HG02970 (cell line): ENCODE results near the gene CEP104.

ENCODE experiments used
- ATAC-seq: cut with Tn5 transposase; IDR thresholded peaks from one replicate; pipeline ENCODE4 v1.9.1; 2021; ENCODE audit warnings: mild to moderate bottlenecking, moderate library complexity, moderate number of reproducible peaks; ENCODE audit not compliant: unreplicated experiment, low FRiP score

CEP104 gene

DNA sequence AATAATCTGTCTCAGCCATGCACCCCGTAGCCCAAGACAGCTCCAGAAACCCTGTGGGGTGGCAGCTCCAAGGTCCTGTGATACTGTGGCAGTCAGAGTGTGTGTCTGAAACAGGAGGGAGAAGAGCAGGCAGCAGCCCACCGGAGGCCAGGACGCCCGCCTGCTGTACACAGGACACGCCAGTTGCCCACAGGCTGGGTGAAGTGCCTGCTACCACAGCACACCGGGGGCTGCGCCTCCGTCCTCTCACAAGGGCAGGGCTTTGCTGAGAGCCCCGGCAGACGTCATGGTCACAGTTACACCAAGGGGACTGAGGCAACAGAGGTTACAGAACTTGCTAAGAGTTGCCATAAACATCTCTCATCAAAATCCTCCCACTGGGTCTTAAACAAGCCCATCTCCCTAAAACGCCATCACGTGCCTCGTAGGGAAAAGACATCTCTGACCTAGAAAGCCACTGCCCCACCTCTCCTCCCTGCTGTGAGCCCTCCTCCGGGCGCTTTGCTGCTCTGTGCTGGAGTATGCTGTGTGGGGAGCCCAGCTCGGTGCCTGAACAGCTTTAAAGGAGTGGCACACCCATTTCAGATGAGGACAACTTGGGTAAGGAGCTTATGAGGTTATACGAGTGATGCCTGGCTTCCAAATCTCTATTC lies 37.7 kb upstream of the CEP104 start:
- ATAC-seq: no peak

DNA sequence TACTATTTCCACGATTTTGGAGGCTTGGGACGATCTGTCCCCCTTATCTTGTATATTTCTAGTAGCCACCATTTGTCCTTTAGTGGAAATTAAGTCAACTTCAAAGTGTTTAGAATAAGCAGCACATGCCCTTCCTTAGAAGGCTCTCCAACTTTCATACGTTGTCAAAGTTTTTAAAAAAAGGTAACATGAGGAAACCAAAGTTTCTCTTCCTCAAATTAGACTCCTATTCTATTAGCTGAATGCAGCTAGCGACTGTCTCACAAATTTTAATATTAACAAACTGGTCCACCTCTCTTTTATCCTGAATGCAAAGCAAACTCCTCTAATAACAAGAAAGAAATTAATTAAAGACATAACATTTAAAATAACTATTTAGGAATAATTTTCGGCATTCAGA lies 36.2 kb upstream of the CEP104 start:
- ATAC-seq: no peak

- no peak for ATAC-seq
Observed at GRCh38 chr1:3892748-3893147, 35.7 kb upstream of the CEP104 start.

DNA sequence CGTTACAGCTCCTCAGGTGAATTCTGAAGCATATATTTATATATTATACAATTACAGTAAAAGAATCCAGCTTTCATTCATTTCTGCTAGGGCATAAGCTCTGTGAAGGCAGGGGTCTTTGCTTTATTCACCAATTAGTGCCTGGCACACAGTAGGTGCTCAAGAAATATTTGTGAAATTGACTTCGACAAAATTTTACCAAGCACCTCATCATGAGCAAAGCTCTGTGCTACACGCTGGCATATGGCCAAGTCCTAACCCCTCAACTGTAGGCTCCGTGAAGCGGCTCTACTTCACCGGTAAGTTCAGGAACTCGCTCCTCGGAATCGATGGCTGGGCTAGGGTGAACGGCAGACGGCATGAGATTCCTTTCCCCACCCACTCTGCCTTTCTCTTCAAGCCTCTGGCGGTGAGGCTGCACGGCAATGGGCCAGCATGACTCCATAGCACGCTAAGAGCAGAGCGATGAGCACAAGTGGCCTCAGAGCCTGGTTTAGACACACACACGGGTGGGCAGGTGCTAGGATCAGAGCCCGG lies 34.4 kb upstream of the CEP104 start:
- ATAC-seq: no peak

DNA sequence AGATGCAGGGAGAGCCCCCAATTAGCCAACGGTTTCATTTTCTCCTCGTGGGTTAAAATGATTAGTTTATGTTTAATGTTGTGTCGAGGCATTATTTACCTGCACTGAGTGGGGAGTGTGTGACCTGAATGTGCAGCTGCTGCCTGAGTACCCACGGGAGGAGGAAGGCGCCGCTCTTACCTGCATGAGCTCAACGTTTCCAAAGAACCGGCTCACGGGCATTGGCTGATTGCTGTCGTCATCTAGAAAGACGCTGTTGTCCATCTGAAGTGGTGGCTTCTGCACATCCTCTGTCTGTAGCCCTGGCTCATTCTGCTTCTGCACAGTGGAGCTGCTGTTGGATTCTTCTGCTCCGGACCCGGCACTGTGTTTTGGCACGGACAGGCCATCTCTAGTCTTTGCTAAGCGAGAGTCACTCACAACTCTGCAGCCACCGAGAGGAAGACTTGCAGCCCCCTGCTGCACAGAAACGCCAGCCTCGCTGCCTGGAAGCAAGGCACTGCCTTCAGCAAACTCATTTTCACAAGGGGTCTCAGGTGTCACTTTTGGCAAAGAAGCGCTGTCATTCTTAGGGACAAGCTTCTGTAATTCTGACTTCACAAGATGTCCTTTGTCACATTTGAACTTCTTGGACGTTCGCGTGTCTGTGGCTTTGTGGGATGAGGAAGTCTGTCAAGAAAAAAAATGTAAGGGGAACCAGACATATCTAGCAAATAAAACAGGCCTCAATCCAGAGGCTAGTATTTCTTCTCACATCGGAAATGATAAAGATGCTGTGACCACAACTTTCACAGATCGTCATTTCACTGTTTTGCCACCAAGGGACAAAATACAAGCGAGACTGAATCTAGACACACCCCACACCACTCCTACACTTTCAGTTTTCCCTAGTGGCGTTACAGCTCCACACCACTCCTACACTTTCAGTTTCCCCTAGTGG lies 33.6 kb upstream of the CEP104 start:
- ATAC-seq: no peak

DNA sequence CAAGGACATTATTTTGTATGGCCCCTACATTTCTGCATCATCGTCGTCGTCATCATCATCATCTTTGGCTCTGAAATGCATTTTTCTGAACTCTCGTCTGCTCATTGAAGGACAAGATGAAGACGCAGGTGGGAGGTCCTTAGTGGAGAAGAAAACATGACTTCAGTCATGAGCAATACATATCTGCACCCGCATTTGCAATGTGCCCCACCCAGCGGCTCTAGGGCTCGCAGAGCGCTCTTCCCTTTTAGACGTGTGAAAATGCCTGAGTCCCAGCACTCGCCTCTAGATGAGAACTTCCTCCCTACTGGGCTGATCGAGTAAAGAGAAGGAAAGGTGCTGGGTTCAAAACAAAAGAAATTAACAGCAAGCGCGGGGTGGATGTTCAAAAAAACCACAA lies 32.9 kb upstream of the CEP104 start:
- no peak for ATAC-seq

GRCh38 chr1:3888301-3888700 lies 31.3 kb upstream of the CEP104 start:
- ATAC-seq: no peak

- no peak for ATAC-seq
Observed at GRCh38 chr1:3886691-3887090, 29.7 kb upstream of the CEP104 start.

GRCh38 chr1:3886106-3886670 lies 29.2 kb upstream of the CEP104 start:
- ATAC-seq: no peak

- ATAC-seq: no peak
Observed at GRCh38 chr1:3885611-3886010, 28.6 kb upstream of the CEP104 start.

- no peak for ATAC-seq
Observed at GRCh38 chr1:3884966-3885365, 28.0 kb upstream of the CEP104 start.

DNA sequence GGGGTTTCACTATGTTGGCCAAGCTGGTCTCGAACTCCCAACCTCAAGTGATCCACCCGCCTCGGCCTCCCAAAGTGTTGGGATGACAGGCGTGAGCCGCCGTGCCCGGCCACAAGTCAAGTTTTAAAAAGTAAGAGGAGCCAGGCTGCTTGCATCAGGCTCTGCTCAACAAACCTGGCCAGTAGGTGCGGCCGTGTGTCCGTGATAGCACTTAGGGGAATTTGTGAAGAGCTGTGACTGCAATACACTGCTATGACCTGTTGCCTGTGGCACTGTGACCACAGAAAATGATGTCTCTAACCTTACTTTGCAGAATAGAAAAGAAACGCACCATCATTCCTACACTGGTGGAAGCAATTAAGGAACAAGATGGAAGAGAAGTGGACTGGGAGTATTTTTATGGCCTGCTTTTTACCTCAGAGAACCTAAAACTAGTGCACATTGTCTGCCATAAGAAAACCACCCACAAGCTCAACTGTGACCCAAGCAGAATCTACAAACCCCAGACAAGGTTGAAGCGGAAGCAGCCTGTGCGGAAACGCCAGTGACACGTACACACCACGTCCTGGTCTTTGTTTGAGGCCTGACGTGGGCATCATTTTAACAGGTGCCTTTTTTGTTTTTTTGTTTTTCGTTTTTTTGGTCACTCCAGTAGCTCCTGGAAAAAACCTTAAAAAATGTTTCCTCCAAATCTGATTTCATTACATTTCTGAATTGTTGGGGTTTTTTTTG lies 26.3 kb upstream of the CEP104 start:
- ATAC-seq: no peak

DNA sequence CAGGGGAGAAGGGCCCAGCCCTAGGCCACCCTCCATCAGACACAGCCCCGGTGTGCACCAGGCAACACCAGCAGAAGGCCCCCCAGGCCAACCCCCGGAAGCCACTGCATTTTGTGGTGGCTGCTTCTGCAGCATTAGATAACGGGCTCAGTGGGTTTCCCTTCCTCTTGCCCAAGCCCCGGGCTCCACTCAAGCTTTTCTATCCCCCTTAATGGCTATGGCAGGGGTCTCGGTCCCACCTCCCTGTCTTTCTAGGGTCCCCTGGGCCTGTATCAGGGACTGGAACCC lies 24.1 kb upstream of the CEP104 start:
- no peak for ATAC-seq

- no peak for ATAC-seq
Observed at GRCh38 chr1:3880429-3881192, 23.6 kb upstream of the CEP104 start.

- ATAC-seq: no peak
Observed at GRCh38 chr1:3879787-3880428, 22.9 kb upstream of the CEP104 start.

DNA sequence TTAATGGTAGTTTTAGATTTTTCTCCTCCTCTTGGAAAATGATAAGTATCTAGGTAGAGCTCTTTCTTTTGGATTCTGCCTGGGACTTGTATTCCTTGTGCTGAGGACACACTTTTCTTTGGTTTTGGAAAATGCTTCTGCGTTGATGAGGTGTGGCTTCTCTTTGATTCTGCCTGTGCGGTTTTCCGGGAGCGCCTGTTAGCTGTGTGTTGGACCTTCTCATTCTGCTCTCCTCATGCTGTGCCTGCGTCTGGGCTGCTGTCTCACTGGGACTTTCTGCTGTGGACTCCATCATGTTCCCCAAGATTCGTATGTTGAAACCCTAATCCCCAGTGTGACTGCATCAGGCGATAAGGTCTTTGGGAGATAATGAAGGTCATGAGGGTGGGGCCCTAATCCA lies 22.1 kb upstream of the CEP104 start:
- ATAC-seq: no peak

GRCh38 chr1:3876716-3877115 lies 19.7 kb upstream of the CEP104 start:
- no peak for ATAC-seq

GRCh38 chr1:3874736-3875135 lies 17.7 kb upstream of the CEP104 start:
- ATAC-seq: no peak

DNA sequence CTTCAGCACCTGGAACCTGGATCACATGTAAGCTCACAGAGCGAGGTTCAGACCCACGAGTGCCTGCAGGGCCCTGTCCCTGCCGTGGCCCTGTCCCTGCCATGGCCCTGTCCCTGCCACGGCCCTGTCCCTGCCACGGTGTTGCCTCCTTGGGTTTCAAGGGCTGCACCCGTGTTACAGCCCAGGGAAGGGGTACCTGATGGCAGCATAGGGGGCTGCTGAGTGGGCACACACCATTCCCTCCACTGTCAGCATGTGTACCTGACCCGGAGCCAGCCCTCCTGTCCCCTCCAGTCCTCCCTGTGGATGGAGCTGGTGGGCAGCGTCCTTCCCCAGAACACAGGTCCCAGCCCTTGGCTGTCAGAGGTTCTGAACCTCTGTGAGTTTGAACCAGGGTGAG lies 15.5 kb upstream of the CEP104 start:
- ATAC-seq: no peak

DNA sequence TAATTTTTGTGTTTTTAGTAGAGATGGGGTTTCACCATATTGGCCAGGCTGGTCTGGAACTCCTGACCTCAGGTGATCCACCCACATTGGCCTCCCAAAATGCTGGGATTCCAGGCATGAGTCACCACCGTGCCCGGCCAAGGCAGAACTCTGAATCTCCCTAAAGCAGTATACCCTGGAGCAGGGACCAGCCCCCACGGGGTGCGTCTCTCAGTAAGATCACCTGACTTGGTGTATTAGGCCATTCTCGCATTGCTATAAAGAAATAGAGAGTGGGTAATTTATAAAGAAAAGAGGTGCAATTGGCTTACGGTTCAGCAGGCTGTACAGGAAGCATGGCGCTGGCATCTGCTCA lies 14.4 kb upstream of the CEP104 start:
- ATAC-seq: no peak
